Fibroblast of skin of left quadriceps (primary cell): ENCODE data around the gene ABCC11.

ENCODE experiments used
- DNase-seq, 2 experiments: peaks; one replicate each; pipeline ENCODE4 v3.0.0-alpha.2; 2013; ENCODE audit warnings: low read depth in 2 of 2

ABCC11 gene

DNA sequence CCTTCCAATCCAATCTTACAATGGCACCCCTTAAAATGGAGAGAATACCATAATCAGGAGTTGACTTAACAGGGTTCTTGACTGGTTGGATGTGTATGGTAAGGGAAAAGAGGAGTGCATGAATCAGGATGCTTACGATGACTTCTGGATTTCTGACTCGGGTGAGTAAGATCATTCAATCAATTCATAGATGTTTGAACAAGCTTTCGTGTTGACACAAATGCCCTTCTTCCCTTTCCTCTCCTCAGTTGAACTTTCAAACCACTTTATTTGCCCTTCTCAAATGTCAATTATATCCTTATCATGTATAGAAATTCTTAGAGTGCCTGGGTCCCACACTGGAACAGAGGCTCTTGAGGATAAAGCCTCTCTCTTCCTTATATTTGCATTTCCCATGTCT, 117.4 kb downstream of the ABCC11 start:
- DNase-seq, result no peak

DNA sequence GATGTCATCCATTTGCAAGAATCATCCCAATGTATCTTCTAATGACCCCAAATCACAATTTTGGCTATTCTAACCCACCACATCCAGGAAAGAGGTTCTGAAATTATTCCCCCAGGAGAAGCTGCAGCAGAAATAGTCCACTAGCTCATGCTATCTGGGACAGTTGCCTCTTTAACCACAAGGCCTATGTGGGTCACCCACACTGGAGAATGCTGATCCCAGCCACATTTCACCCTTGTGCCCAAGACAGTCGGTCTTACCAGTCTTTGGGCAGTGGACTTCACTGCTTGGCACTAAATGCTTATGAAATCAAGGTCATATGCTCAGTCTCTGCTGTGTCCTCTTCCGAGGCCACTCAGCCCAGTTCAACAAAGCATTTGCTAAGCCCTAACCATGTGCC, 118.6 kb downstream of the ABCC11 start:
- DNase-seq, result no peak

DNA sequence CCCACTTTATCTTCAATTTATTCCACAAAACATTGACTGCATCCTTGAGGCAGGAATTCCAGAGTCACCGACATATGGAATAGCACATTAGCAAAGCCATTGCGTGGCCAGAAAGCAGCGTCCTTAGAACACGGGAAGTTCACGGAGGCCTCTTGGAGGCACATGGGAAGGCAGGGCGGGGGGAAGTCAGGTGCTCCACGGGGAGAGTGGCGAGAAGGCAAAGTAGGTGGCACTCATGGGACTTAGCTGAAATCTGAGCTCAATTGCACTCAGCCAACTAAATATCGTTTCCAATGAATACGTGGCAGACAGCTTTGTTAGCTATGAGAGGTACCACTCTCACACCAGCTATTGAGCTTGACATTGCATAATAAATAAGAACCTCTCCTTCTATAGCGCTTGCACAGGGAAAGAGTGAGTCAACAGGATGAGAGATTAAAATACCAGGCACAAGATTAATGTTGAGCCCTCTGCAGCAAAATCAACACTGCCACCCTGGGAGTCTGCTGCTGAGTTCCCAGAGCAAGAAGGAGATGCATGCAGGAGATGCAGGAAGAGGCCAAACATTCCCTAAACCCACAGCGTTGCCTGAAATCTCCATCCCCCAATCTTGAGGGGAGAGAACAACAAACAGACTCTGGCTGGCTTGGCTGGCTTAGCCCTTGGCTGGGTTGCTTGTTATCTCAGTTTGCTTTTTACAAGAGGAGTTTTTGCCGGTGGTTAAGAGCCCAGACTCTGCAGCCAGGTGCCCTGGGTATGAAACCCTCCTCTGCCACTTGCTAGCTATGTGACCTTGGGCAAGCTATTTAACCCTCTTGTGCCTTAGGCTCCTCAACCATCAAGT, 120.3 kb downstream of the ABCC11 start:
- peak; percentile 98 to 99 for DNase-seq

DNA sequence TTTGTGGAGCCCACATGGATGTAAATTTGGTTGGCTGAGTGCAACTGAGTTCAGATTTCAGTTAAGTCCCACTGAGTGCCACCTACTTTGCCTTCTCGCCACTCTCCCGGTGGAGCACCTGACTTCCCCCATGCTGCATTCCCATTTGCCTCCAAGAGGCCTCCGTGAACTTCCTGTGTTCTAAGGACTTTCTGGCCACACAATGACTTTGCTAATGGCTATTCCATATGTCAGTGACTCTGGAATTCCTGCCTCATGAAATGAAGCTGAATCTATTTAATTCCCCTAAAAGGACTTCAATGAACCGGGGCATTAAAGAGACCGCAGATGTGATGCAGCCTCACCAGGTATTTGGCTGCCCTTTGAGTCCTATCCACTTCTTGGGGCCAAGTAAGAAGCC, 121.5 kb downstream of the ABCC11 start:
- DNase-seq, result no peak

DNA sequence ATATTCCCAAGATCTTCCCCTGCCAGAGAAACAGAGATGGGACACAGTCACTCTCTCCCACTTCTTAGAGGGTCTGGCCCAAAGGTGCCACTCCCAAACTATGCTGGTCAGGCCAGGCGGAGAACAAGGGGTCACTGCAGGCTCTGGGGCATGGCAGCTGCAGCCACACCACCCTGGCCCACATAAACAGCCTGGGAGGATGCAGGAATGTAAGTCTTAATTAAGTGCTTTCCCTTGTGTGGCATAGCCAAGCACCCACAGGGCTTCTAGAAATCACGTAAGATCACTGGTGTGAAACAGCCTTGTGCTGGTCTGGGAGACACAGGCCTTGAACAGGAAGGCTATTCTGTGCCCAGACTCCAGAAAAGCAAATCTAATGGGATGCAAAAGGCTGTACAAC, 123.1 kb downstream of the ABCC11 start:
- no peak for DNase-seq

DNA sequence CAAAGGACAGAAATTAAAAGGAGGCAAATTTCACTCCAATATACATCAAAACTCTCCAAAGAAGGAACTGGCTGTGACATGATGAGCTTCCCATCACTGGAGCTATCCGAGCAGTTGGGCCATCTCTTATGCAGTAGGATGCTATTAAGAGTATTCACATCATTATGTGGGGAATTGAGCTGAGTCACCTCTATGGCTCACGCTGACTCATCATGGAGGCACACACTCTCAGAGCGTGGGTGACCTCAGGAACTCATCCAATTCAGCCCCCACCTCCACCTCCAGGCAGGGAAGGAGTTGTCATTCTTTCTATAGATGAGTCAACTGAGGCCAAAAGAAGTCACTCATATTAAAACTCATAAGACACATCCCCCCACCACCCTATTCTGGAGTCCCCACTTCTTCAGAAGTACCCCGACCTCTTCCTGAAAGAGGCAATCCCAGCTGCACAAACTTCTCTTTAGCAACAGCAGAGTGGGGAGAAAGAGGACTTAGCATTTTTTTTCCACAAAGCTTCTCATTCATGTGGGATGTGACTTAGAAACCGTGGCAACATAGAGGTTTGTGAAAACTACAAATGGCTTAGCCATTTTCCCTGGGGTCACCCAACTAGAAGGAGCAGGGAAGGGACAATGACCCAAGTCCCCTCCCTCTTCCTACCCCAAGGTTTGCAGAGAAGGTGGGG, 124.1 kb downstream of the ABCC11 start:
- peak; percentile 99 for DNase-seq

DNA sequence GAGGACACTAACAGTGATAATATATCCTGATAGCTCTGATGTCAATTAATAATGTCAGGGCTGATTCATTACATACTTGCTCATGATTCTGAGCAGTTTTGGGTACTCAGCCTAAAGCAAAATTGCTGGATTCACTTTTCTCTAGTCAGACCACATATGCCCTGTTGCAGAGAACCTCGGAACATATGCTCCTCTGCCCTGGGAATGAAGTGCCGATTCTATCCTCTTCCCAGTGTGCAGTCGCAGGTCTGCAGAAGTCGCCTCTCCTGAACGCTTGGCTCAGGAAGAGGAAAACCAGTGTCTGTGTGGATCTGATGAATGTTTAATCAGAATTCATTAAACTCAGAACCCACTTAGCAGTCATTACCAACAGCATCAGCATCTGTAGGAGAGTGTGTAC, 126.1 kb downstream of the ABCC11 start:
- DNase-seq, result no peak

DNA sequence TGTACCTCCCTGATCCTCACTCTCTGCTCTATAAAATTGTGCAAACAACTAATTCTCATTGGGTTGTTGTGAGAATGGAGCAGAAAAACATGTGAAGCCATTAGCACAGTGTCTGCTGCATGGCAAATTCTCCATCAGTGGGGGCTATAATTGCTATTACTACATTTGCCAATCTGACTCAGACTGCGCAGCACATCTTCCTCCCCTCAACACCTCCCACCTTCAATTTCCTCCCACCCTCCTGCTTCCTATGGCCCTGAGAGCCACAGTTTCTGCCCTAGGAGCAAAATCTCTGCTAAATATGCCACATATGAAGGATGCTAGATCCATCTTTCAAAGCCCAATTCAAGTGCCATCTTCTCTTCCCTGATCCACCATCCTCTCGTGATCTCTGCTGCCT, 128.5 kb downstream of the ABCC11 start:
- DNase-seq, result no peak

DNA sequence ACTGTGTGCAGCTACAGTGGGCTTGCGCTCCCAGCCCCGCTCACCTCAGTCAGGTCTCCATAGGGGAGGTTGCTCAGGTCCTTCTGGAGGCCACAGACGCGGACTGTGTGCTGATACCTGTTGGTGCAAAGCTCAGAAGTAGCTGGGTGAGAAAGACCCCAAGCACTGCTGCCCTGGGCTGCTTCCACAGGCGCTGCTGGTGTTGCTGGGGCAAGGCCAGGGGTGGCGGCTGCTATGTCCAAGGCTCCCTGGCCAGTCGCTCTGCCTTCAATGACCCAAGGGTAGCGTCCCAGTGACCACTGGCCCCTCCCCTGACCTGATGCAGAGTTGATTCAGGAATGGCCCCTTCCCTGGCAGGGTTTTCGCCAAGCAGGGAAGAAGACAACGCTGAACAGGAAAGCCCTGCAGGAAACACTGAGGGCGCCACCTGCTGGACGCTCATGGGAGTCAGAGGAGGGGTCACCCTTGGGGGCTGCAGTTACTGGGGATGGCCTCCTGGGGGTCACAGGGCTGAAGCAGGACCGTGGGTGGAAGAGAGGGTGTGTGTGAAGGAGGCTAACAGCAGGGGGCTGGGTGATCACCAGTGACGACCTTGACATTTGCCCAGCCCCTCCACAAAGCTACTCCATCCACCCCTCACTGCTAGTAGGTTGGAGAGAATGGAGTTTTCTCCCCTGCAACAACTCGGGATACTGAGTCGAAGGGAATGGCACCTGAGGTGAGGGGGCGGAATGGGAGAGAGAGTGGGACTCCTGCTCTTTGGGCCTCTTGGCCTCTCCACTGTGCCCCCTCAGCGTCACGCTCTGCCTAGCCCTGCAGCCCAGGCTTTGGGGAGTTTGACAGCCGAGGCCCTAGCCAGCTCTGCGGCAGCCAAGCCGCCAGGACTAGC, 129.9 kb downstream of the ABCC11 start:
- peak in 1 of 2 experiments; percentile 23 for DNase-seq
